T-helper 2 cell treated with Interferon-gamma antibody and Interleukin-4, amounts not matched to agents 100 ng/mL and 5 ng/mL, for 36 hours (primary cell): ENCODE measurements around the gene PHC2. TPM values are rescaled to one million over a fixed set of nuclear protein-coding genes. Genes with fewer than 3 reads are reported as not detected.

Experiments
- intact Hi-C: fragments of 100-400 bp; cut with micrococcal nuclease; formaldehyde crosslinking; loops from one replicate; pipeline ENCODE4 v1.15.1; 2023
- total RNA-seq: library from RNA; stranded (reverse); gene quantifications from 2 replicates; pipeline ENCODE4 v1.2.3, GENCODE V29; 2022

The PHC2 gene
- total RNA-seq, 1 donor from 2014 or later = 46.6 TPM

- intact Hi-C loops = loop anchor here (5.0 kb wide), 1 partner anchor 223 kb away; no protein-coding TSS in a partner anchor
Observed at GRCh38 chr1:33350611-33351280, 80.1 kb downstream of the PHC2 start.

- intact Hi-C loops = loop anchor here (5.0 kb wide), 3 partner anchors 53 to 223 kb away; partner anchors contain the start of gene TRIM62
Observed at GRCh38 chr1:33349778-33350610, 80.9 kb downstream of the PHC2 start.

- intact Hi-C loops = loop anchor here (5.0 kb wide), 2 partner anchors 52 to 167 kb away; partner anchors contain the start of gene TRIM62
Observed at GRCh38 chr1:33349081-33349759, 81.7 kb downstream of the PHC2 start.

GRCh38 chr1:33348676-33349080 is 82.2 kb downstream of the PHC2 start:
- intact Hi-C loops = loop anchor here (5.0 kb wide), 2 partner anchors 51 to 166 kb away; partner anchors contain the start of gene TRIM62

- intact Hi-C loops = loop anchor here (5.0 kb wide), 2 partner anchors 51 to 166 kb away; partner anchors contain the start of gene TRIM62
Observed at GRCh38 chr1:33348194-33348593, 82.7 kb downstream of the PHC2 start.

- intact Hi-C loops = loop anchor here (5.0 kb wide), 2 partner anchors 50 to 165 kb away; partner anchors contain the start of gene TRIM62
Observed at GRCh38 chr1:33347650-33347992, 83.3 kb downstream of the PHC2 start.

GRCh38 chr1:33346927-33347649 is 83.8 kb downstream of the PHC2 start:
- intact Hi-C loops = loop anchor here (5.0 kb wide), 2 partner anchors 50 to 165 kb away; partner anchors contain the start of gene TRIM62

- intact Hi-C loops = loop anchor here (5.0 kb wide), 2 partner anchors 49 to 164 kb away; partner anchors contain the start of gene TRIM62
Observed at GRCh38 chr1:33346533-33346926, 84.4 kb downstream of the PHC2 start.

GRCh38 chr1:33344896-33345560 is 85.9 kb downstream of the PHC2 start:
- intact Hi-C loops = loop anchor here (5.0 kb wide), 2 partner anchors 48 to 163 kb away; partner anchors contain the start of gene TRIM62

- intact Hi-C loops = no loop called here
Observed at GRCh38 chr1:33343539-33343938, 87.4 kb downstream of the PHC2 start.

GRCh38 chr1:33342041-33342723 is 88.7 kb downstream of the PHC2 start:
- intact Hi-C loops = no loop called here

- intact Hi-C loops = no loop called here
Observed at GRCh38 chr1:33341190-33341589, 89.7 kb downstream of the PHC2 start.

- intact Hi-C loops = no loop called here
Observed at GRCh38 chr1:33339413-33339812, 91.5 kb downstream of the PHC2 start.

- intact Hi-C loops = no loop called here
Observed at GRCh38 chr1:33338440-33339211, 92.3 kb downstream of the PHC2 start.

GRCh38 chr1:33338048-33338439 is 92.9 kb downstream of the PHC2 start:
- intact Hi-C loops = no loop called here

GRCh38 chr1:33337441-33337840 is 93.5 kb downstream of the PHC2 start:
- intact Hi-C loops = no loop called here

GRCh38 chr1:33336580-33336979 is 94.3 kb downstream of the PHC2 start:
- intact Hi-C loops = no loop called here

GRCh38 chr1:33335020-33335419 is 95.9 kb downstream of the PHC2 start:
- intact Hi-C loops = no loop called here

GRCh38 chr1:33334081-33334552 is 96.8 kb downstream of the PHC2 start:
- intact Hi-C loops = no loop called here
